ENCODE data around the gene FYN.

FYN gene

GRCh38 chr6:111771094-111771432 is 102.2 kb downstream of the FYN start:
- no peak for TF ChIP-seq CTCF (IDR thresholded peaks at IDR 0.05)

GRCh38 chr6:111770263-111771093 is 102.8 kb downstream of the FYN start:
- no peak for TF ChIP-seq CTCF (IDR thresholded peaks at IDR 0.05)

GRCh38 chr6:111769365-111770152 is 103.7 kb downstream of the FYN start:
- no peak for TF ChIP-seq CTCF (IDR thresholded peaks at IDR 0.05)

- no peak for TF ChIP-seq CTCF (IDR thresholded peaks at IDR 0.05)
Observed at GRCh38 chr6:111768431-111768770, 104.9 kb downstream of the FYN start.

GRCh38 chr6:111767752-111768430 is 105.4 kb downstream of the FYN start:
- no peak for TF ChIP-seq CTCF (IDR thresholded peaks at IDR 0.05)

GRCh38 chr6:111766201-111766857 is 106.9 kb downstream of the FYN start:
- TF ChIP-seq CTCF (IDR thresholded peaks at IDR 0.05), result no peak

GRCh38 chr6:111765763-111766162 is 107.5 kb downstream of the FYN start:
- TF ChIP-seq CTCF (IDR thresholded peaks at IDR 0.05), result no peak

All from LNCAP (cell line).